SJSA1 (cell line): ENCODE measurements around the gene CPLX3. TPM values are rescaled to one million over a fixed set of nuclear protein-coding genes. Genes with fewer than 3 reads are reported as not detected.

Experiments
- DNase-seq, 2 experiments: peaks; one replicate each; pipeline ENCODE4 v3.0.0-alpha.2; 2015 to 2020; ENCODE audit warnings: low spot score in 2 of 2, low read depth in 1 of 2
- H3K27ac ChIP-seq: fragments of 250-450 bp; sonication (Bioruptor Pico); 2 replicates; pipeline ENCODE4 v1.5.1; 2020; ENCODE audit warnings: mild to moderate bottlenecking, moderate library complexity
- H3K27me3 ChIP-seq: fragments of 250-450 bp; sonication (Bioruptor Pico); replicated peaks from 2 replicates; pipeline ENCODE4 v1.5.1; 2020; ENCODE audit warnings: mild to moderate bottlenecking, moderate library complexity
- H3K36me3 ChIP-seq: fragments of 250-450 bp; sonication (Bioruptor Pico); 2 replicates; pipeline ENCODE4 v1.5.1; 2020; ENCODE audit warnings: mild to moderate bottlenecking
- H3K4me1 ChIP-seq: fragments of 250-450 bp; sonication (Bioruptor Pico); replicated peaks from 2 replicates; pipeline ENCODE4 v1.6.1; 2021; ENCODE audit warnings: mild to moderate bottlenecking
- H3K4me3 ChIP-seq: fragments of 250-450 bp; sonication (Bioruptor Pico); 2 replicates; pipeline ENCODE4 v1.5.1; 2020; ENCODE audit warnings: mild to moderate bottlenecking
- H3K9me3 ChIP-seq: fragments of 250-450 bp; sonication (Bioruptor Pico); replicated peaks from 2 replicates; pipeline ENCODE4 v1.5.1; 2020; ENCODE audit warnings: mild to moderate bottlenecking
- total RNA-seq: library from RNA; depleted of rRNA; stranded (reverse); fragments of >200 nt; shearing (Covaris generic); gene quantifications from 2 replicates; pipeline ENCODE4 v1.2.3, GENCODE V29; 2014

The CPLX3 gene
- total RNA-seq, 1 experiment from 2014 or later, result not detected

GRCh38 chr15:74833376-74834107, 7.1 kb downstream of the CPLX3 start:
- H3K27me3 ChIP-seq, result peaks cover 5% of the 10 kb centered on the region; the same call in 1 of the 2 replicates

GRCh38 chr15:74835312-74835823, 8.9 kb downstream of the CPLX3 start:
- no peak overlapping the region for H3K27ac ChIP-seq
- no peaks in the 10 kb centered on the region for H3K4me1 ChIP-seq
- no peak overlapping the region for H3K4me3 ChIP-seq
- peak; percentile 33 to 74 for DNase-seq
- H3K9me3 ChIP-seq, result no peaks in the 10 kb centered on the region
- no peaks in the 10 kb centered on the region for H3K36me3 ChIP-seq
- no peaks in the 10 kb centered on the region for H3K27me3 ChIP-seq

More at GRCh38 chr15:74833376-74834107, 7.1 kb downstream of the CPLX3 start:
- H3K4me3 ChIP-seq, result no peak overlapping the region
- H3K4me1 ChIP-seq, result no peaks in the 10 kb centered on the region
- no peaks in the 10 kb centered on the region; the same call in 1 of the 2 replicates for H3K9me3 ChIP-seq
- H3K36me3 ChIP-seq, result no peaks in the 10 kb centered on the region
- H3K27ac ChIP-seq, result no peak overlapping the region
- no peak for DNase-seq

DNA sequence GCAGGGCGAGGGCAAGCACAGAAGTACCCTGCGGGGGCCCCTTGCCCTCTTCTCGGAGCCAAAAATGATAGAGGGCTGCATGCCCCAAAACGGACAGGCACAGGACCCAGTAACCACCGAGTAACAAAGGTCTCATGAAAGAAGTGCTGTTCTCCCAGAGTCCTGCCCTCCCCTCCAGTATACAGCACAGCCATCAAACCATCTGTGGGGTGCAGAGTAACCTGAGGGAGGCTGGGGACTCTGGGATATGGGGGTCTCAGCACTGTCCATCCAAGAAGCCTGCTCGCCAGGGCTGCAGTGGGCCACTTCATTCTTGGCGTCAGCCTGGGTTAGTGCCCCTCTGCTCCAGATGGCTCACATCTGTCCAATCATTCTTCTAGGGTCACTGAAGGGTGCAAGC, 10.4 kb downstream of the CPLX3 start:
- no peaks in the 10 kb centered on the region for H3K27me3 ChIP-seq
- H3K36me3 ChIP-seq, result no peaks in the 10 kb centered on the region
- no peak overlapping the region for H3K4me3 ChIP-seq
- no peaks in the 10 kb centered on the region for H3K9me3 ChIP-seq
- H3K4me1 ChIP-seq, result no peaks in the 10 kb centered on the region
- H3K27ac ChIP-seq, result no peak overlapping the region
- no peak for DNase-seq

DNA sequence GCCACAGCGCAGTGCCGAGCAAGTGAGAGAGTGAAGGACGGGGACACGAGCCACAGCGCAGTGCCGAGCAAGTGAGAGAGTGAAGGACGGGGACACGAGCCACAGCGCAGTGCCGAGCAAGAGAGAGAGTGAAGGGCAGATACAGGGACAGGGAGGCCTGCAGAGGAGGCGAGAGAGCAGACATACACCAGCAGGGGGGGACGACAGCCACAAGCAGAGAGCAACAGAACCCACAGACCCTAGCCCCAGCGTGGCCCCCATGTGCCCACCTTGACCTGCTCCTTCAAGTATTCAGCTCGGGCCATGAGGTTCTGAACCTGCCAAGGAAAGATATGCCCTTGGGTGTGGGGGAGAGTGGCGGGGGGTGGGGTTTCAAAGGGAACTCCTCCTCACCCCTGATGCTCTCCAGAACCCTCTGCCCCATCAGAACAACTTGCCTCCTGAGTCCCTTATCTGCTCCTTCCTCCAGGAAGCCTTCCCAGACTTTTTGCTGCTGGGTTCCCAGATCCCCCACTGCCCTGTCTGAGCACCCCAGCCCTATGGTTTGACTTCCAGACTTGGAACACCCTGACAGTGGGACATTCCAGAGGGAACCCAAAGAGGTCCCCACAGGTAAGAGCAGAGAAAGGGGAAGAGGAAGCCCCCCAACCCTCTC, 11.2 kb downstream of the CPLX3 start:
- H3K27me3 ChIP-seq, result no peaks in the 10 kb centered on the region
- H3K4me3 ChIP-seq, result no peak overlapping the region
- DNase-seq, result no peak
- H3K4me1 ChIP-seq, result no peaks in the 10 kb centered on the region; the same call in 1 of the 2 replicates
- 0 out of 2 replicates have a peak, but pooled peaks cover under 1% of the 10 kb centered on the region for H3K36me3 ChIP-seq
- H3K27ac ChIP-seq, result no peak overlapping the region
- H3K9me3 ChIP-seq, result no peaks in the 10 kb centered on the region

DNA sequence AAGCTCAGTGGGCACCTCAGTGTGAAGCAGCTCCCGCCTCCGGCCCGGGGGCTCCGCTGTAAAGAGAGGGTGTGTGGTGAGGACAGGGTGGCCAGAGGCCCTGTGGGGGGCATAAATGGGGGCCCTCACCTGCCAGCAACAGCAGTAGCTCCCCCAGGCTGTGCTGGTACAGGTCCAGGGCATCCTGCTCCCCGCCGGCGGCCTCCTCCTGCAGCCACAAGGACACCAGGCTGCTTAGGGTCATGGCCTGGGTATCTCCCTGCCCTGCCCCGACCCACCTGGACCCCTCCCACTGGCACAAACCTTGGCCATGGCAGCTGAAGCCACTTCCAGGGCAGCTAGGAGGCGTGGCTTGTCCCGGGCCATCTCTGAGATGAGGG, 11.7 kb downstream of the CPLX3 start:
- H3K9me3 ChIP-seq, result no peaks in the 10 kb centered on the region
- DNase-seq, result no peak
- no peaks in the 10 kb centered on the region for H3K27me3 ChIP-seq
- H3K36me3 ChIP-seq, result peaks cover 3% of the 10 kb centered on the region; the same call in 1 of the 2 replicates
- peaks cover under 1% of the 10 kb centered on the region for H3K4me1 ChIP-seq
- H3K27ac ChIP-seq, result no peak overlapping the region
- H3K4me3 ChIP-seq, result no peak overlapping the region

- H3K27ac ChIP-seq, result no peak overlapping the region
Observed at GRCh38 chr15:74838746-74839525, 12.5 kb downstream of the CPLX3 start.

GRCh38 chr15:74839526-74840395, 13.3 kb downstream of the CPLX3 start:
- no peak for DNase-seq
- H3K36me3 ChIP-seq, result peaks cover 3% of the 10 kb centered on the region
- peaks cover 9% of the 10 kb centered on the region for H3K4me1 ChIP-seq
- no peak overlapping the region for H3K27ac ChIP-seq
- no peaks in the 10 kb centered on the region for H3K27me3 ChIP-seq
- no peaks in the 10 kb centered on the region for H3K9me3 ChIP-seq
- H3K4me3 ChIP-seq, result no peak overlapping the region

More at GRCh38 chr15:74838746-74839525, 12.5 kb downstream of the CPLX3 start:
- DNase-seq, result no peak
- Histone ChIP-seq H3K9me3 (no peaks in the 10 kb centered on the region), H3K27me3 (no peaks in the 10 kb centered on the region), H3K4me3 (no peak overlapping the region), H3K36me3 (peaks cover 3% of the 10 kb centered on the region; the same call in 1 of the 2 replicates), H3K4me1 (peaks cover 9% of the 10 kb centered on the region)

- H3K27me3 ChIP-seq, result no peaks in the 10 kb centered on the region
- H3K27ac ChIP-seq, result no peak overlapping the region
- peaks cover 15% of the 10 kb centered on the region for H3K36me3 ChIP-seq
- H3K4me3 ChIP-seq, result no peak overlapping the region
- no peak for DNase-seq
- peaks cover 9% of the 10 kb centered on the region for H3K4me1 ChIP-seq
- H3K9me3 ChIP-seq, result no peaks in the 10 kb centered on the region
Observed at GRCh38 chr15:74840851-74841775, 14.7 kb downstream of the CPLX3 start.

DNA sequence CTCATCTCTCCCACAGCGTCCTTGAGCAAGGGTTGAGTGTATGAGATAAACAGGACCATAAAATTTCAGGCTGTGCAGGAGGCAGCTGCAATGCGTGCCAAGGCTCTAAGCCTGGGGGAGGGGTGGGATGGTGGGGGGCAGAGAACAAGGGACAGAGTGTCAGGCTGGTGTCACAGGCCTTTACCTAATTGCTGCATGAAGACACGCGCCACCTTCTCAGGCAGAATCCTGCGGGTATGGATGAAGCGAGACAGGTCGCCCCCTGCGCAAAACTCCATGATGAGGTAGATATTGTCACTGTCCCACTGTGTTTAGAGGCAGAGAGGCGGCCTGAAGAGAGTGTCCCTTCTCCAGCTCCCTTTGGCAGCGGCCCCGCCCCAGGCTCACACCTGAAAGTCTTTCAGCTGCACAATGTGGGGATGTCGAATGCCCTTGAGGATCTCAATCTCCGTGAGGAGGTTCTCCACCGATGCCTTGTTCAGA, 15.5 kb downstream of the CPLX3 start:
- Histone ChIP-seq H3K4me1 (peaks cover 9% of the 10 kb centered on the region), H3K36me3 (peaks cover 15% of the 10 kb centered on the region), H3K27ac (no peak overlapping the region), H3K9me3 (no peaks in the 10 kb centered on the region), H3K4me3 (no peak overlapping the region; the same call in 1 of the 2 replicates), H3K27me3 (no peaks in the 10 kb centered on the region)
- DNase-seq, result no peak

DNA sequence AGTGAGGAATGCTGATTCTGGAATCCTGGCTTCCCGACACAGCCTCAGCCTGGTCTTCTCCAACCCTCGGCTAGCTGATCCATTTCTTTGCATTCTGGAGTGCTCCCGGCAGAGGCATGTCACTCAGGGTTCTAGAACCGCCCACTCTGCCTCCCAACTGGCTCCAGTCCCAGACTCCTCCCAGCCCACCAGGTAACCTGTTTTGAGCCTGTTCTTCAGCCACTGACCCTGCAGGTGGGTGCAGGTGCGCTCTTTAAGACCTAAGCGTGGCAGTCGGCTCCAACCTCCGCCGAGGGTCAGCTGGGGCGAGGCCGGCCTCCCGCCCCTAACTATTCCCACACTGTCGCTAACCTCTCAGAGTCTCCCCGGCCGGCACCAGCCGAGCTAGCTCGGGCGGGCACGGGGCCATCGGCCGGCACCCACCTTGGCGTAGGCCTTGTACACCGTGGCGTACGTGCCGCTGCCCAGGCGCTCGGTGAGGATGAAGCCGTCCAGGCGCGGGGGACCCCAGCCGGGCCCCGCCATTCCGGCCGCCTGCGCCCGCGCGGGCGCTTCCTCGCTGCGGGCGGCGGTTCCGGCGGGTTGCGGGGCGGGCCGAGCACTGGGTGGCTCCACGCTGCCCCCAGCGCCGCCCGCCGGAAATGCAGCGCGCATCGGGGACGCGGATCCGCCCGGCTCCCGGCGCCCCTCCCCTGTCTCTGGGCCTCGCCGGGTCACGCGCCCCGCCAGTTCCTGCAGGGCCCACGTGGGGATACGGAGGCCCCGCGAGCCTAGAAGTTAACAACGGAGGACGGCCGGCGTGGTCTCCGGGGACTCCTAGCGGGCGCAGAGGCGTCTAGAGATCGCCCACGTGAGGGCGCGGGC, 16.4 kb downstream of the CPLX3 start, which contains the start of gene ULK3:
Gene ULK3 (minus strand): TSS at position 576 of the 864 bp plus-strand sequence. CDS start 51 bp downstream, at position 525.
- peak within 1 kb of the TSS; percentile 80 for H3K4me3 ChIP-seq
- H3K27ac ChIP-seq, result peak within 1 kb of the TSS; percentile 42
- peaks cover 9% of the 10 kb centered on the region for H3K4me1 ChIP-seq
- H3K9me3 ChIP-seq, result no peaks in the 10 kb centered on the region
- H3K36me3 ChIP-seq, result peaks cover 23% of the 10 kb centered on the region
- DNase-seq, result peak; percentile 91
- no peaks in the 10 kb centered on the region for H3K27me3 ChIP-seq

DNA sequence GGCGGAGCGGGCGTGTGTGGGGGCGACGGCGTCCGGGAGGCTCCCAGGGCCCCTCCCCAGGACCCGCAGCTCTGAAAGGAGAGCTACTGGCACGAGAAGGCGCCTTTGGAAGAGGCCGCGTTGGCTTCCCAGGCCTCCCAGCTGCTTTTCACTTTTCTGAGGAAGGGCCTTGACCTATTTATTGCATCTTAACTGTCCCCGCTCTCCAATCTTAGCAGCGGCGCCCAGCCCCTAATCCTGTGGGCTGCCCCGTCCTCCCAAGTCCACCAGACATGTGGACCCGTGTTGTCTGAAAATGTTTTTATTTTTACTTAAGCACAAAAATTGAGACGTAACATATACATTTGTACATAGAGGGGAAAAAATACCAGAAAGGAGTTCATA, 17.0 kb downstream of the CPLX3 start:
- Histone ChIP-seq H3K27me3 (no peaks in the 10 kb centered on the region), H3K4me3 (peak overlapping the region; percentile 80), H3K36me3 (peaks cover 28% of the 10 kb centered on the region), H3K9me3 (no peaks in the 10 kb centered on the region), H3K4me1 (peaks cover 9% of the 10 kb centered on the region), H3K27ac (peak overlapping the region; percentile 42)
- DNase-seq, result no peak
